ENCODE measurements around the gene RNASE9.

The RNASE9 gene

GRCh38 chr14:20560961-20561360 is at the start of gene RNASE9:
RNASE9 (minus strand) TSS chr14:20561047.
- TF ChIP-seq TAF1 (IDR thresholded peaks at IDR 0.05; ENCODE audit: low read depth) (no peak), TCF12 (IDR thresholded peaks at IDR 0.05; ENCODE audit: low read depth) (no peak), EP300 (IDR thresholded peaks at IDR 0.05; ENCODE audit: borderline replicate concordance) (no peak), TEAD4 (IDR thresholded peaks at IDR 0.05) (no peak), CREB1 (IDR thresholded peaks at IDR 0.05; ENCODE audit: low read depth) (no peak), ZBTB7A (IDR thresholded peaks at IDR 0.05; ENCODE audit: low read depth) (no peak), FOXM1 (IDR thresholded peaks at IDR 0.05; ENCODE audit: borderline replicate concordance, low read depth) (no peak), EGR1 (IDR thresholded peaks at IDR 0.05) (no peak), MAX (IDR thresholded peaks at IDR 0.05) (no peak), NFIC (IDR thresholded peaks at IDR 0.05) (no peak), USF1 (IDR thresholded peaks at IDR 0.05) (no peak), REST (IDR thresholded peaks at IDR 0.05; ENCODE audit: low read depth) (no peak), RAD21 (IDR thresholded peaks at IDR 0.05; ENCODE audit: low read depth) (no peak), CEBPB (IDR thresholded peaks at IDR 0.05) (no peak)

GRCh38 chr14:20610002-20610765 is 49.3 kb upstream of the RNASE9 start:
- TF ChIP-seq MAX (IDR thresholded peaks at IDR 0.05) (peak; percentile 29; the same call in 1 of the 2 replicates), TCF12 (IDR thresholded peaks at IDR 0.05; ENCODE audit: low read depth) (no peak), YY1 (IDR thresholded peaks at IDR 0.05; ENCODE audit: low read depth) (peak; percentile 52; the same call in 1 of the 2 replicates), TEAD4 (IDR thresholded peaks at IDR 0.05) (peak; percentile 85)

GRCh38 chr14:20609215-20610001 is 48.6 kb upstream of the RNASE9 start:
- TF ChIP-seq EGR1 (IDR thresholded peaks at IDR 0.05) (no peak), ZBTB7A (IDR thresholded peaks at IDR 0.05; ENCODE audit: low read depth) (0 out of 2 replicates have a peak, but pooled peaks have one; percentile 47), EP300 (IDR thresholded peaks at IDR 0.05; ENCODE audit: borderline replicate concordance) (no peak), TCF12 (IDR thresholded peaks at IDR 0.05; ENCODE audit: low read depth) (no peak; the same call in 1 of the 2 replicates), USF1 (IDR thresholded peaks at IDR 0.05) (no peak), CREB1 (IDR thresholded peaks at IDR 0.05; ENCODE audit: low read depth) (no peak), RAD21 (IDR thresholded peaks at IDR 0.05; ENCODE audit: low read depth) (peak; percentile 89), YY1 (IDR thresholded peaks at IDR 0.05; ENCODE audit: low read depth) (0 out of 2 replicates have a peak, but pooled peaks have one; percentile 45), FOXM1 (IDR thresholded peaks at IDR 0.05; ENCODE audit: borderline replicate concordance, low read depth) (no peak), TEAD4 (IDR thresholded peaks at IDR 0.05) (peak; percentile 80), NFIC (IDR thresholded peaks at IDR 0.05) (no peak), CEBPB (IDR thresholded peaks at IDR 0.05) (peak; percentile 41; the same call in 1 of the 2 replicates), MAX (IDR thresholded peaks at IDR 0.05) (no peak), REST (IDR thresholded peaks at IDR 0.05; ENCODE audit: low read depth) (no peak), TAF1 (IDR thresholded peaks at IDR 0.05; ENCODE audit: low read depth) (no peak)

- TF ChIP-seq FOXM1 (IDR thresholded peaks at IDR 0.05; ENCODE audit: borderline replicate concordance, low read depth) (no peak), TAF1 (IDR thresholded peaks at IDR 0.05; ENCODE audit: low read depth) (no peak), USF1 (IDR thresholded peaks at IDR 0.05) (no peak), MAX (IDR thresholded peaks at IDR 0.05) (no peak), NFIC (IDR thresholded peaks at IDR 0.05) (no peak), ZBTB7A (IDR thresholded peaks at IDR 0.05; ENCODE audit: low read depth) (no peak), CREB1 (IDR thresholded peaks at IDR 0.05; ENCODE audit: low read depth) (no peak)
Measured at GRCh38 chr14:20608383-20609110, 47.7 kb upstream of the RNASE9 start.
